Kidney epithelial cell (primary cell): ENCODE results near the gene PSMC3IP. TPM values are rescaled to one million over a fixed set of nuclear protein-coding genes. Genes with fewer than 3 reads are reported as not detected.
A peak's percentile ranks its signal among the peaks of the same experiment; 100 is the strongest.

Source experiments
- DNase-seq: peaks from one replicate; pipeline ENCODE4 v3.0.0-alpha.2; 2010; ENCODE audit warnings: low read depth
- H3K27me3 ChIP-seq: 2 replicates; pipeline ENCODE4 v1.6.0; 2011; ENCODE audit warnings: low read length; ENCODE audit not compliant: control insufficient read depth, insufficient read depth
- H3K36me3 ChIP-seq: 2 replicates; pipeline ENCODE4 v1.5.1; 2011; ENCODE audit warnings: low read length; ENCODE audit not compliant: control insufficient read depth, insufficient read depth
- H3K4me3 ChIP-seq: 2 replicates; pipeline ENCODE4 v1.5.1; 2011; ENCODE audit warnings: low read depth, mild to moderate bottlenecking, control low read depth, low read length
- CTCF ChIP-seq: IDR thresholded peaks from 2 replicates; pipeline ENCODE4 v1.5.1; 2011; ENCODE audit warnings: mild to moderate bottlenecking, moderate library complexity, low read length, control low read depth, inconsistent platforms; ENCODE audit not compliant: insufficient read depth, poor library complexity, severe bottlenecking
- total RNA-seq: library from RNA; depleted of rRNA; stranded (reverse); fragments of >200 nt; gene quantifications from 2 replicates; pipeline ENCODE4 v1.2.3, GENCODE V29; 2015

PSMC3IP gene
- total RNA-seq, 1 donor from 2014 or later: 3.9 TPM

GRCh38 chr17:42563950-42564349 is 13.6 kb downstream of the PSMC3IP start:
- H3K36me3 ChIP-seq: peaks cover 3% of the 10 kb centered on the region
- DNase-seq: no peak
- H3K4me3 ChIP-seq: no peak overlapping the region
- no peak for TF ChIP-seq CTCF
- H3K27me3 ChIP-seq: no peaks in the 10 kb centered on the region

- Histone ChIP-seq H3K36me3 (peaks cover 3% of the 10 kb centered on the region), H3K27me3 (no peaks in the 10 kb centered on the region), H3K4me3 (peak overlapping the region; percentile 95)
- DNase-seq: no peak
- no peak for TF ChIP-seq CTCF
These were observed 14.0 kb downstream of the PSMC3IP start for GRCh38 chr17:42563543-42563942.

DNA sequence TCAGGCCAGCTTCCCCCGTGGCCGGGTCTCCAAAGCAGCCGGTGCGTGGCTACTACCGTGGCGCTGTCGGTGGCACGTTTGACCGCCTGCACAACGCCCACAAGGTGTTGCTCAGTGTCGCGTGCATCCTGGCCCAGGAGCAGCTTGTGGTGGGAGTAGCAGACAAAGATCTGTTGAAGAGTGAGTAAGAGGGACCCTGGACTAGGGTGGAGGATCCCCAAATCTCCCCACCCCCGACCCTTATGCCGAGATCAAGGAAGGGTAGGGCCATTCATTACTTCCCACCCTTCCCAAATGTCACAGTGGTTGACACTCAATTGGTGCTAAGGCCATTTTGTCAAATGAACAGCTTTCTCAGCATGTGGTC is 14.4 kb downstream of the PSMC3IP start:
- Histone ChIP-seq H3K4me3 (peak overlapping the region; percentile 95), H3K36me3 (peaks cover 3% of the 10 kb centered on the region), H3K27me3 (no peaks in the 10 kb centered on the region)
- no peak for TF ChIP-seq CTCF
- no peak for DNase-seq

- peak overlapping the region; percentile 95 for H3K4me3 ChIP-seq
- TF ChIP-seq CTCF: no peak
- peaks cover 3% of the 10 kb centered on the region for H3K36me3 ChIP-seq
- H3K27me3 ChIP-seq: no peaks in the 10 kb centered on the region
- no peak for DNase-seq
These were observed 15.0 kb downstream of the PSMC3IP start for GRCh38 chr17:42562388-42563142.

DNA sequence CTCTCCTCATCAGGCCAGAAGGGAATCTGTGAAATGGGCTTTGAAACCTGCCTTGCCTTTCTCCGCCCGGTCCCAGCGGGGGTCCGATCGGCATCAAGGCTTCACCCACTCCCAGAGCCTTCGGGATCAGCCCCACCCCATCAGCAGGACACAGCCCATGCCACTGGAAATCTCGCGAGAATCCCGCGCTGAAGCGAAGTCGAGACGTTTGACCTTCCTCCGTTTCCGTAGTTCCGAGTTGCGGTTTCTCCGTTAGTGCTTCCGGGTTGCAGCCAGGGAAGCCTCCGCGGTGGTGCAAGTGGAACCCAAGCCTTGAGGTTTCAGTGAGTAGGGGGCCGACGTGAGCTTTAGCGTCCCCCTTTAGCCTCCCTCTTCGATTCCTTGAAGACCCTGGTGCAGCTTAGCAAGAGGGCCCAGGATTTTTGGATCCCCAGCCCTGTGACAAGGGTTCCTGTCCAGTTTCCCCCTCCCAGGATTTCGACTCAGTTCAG is 15.6 kb downstream of the PSMC3IP start, which contains the start of gene COASY:
Gene COASY, plus strand, starts transcription at position 252 of the 491 bp plus-strand sequence. CDS start 475 bp downstream, outside the sequence.
- Histone ChIP-seq H3K27me3 (no peaks in the 10 kb centered on the region), H3K4me3 (peak within 1 kb of the TSS; percentile 95), H3K36me3 (peaks cover 3% of the 10 kb centered on the region)
- DNase-seq: peak; percentile 88
- no peak for TF ChIP-seq CTCF
